ENCODE measurements around the gene UTP14A.
"Not testable (repeated sequence)": the region's sequence is repeated elsewhere in the genome, so short reads cannot be mapped to it uniquely, and the experiment has no call there.

UTP14A gene, protein sequence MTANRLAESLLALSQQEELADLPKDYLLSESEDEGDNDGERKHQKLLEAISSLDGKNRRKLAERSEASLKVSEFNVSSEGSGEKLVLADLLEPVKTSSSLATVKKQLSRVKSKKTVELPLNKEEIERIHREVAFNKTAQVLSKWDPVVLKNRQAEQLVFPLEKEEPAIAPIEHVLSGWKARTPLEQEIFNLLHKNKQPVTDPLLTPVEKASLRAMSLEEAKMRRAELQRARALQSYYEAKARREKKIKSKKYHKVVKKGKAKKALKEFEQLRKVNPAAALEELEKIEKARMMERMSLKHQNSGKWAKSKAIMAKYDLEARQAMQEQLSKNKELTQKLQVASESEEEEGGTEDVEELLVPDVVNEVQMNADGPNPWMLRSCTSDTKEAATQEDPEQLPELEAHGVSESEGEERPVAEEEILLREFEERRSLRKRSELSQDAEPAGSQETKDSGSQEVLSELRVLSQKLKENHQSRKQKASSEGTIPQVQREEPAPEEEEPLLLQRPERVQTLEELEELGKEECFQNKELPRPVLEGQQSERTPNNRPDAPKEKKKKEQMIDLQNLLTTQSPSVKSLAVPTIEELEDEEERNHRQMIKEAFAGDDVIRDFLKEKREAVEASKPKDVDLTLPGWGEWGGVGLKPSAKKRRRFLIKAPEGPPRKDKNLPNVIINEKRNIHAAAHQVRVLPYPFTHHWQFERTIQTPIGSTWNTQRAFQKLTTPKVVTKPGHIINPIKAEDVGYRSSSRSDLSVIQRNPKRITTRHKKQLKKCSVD

DNA sequence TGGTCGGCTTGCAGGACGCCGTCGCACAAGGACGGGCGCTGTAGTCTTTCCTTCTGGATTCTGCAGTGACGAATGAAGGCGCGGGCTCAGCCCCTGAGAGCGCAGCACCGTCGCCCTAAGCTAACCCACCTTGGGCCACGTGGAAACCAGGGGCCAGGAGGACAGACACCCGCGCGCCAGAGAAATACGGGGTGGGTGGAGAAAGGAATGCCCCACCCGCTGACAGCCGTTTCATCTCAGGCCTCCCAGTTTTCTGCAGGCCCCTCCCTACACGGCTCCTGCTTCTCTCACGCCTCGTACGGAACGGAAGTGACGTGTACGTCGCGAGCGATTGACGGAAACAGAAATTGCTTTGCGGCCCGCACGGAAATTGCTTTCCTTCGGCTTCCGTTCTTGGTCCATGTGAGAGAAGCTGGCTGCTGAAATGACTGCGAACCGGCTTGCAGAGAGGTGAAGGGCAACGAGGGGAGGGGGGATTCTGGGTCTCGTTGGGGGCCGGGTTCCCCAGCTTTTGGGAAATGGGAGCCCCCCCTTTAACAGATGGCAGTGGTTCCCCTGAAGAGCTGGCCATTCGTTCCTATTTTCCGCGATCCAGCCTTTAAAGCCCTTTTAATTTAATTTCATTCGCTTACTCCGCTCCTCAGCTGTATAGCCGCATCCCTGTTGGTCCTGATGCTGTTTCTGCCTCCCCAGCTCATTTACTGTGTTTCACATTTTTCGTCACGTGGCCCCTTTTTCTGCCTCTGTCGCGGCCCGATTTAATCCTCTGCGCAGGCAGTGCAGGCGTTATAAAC, at the start of gene UTP14A:
Gene UTP14A, plus strand, starts transcription at position 378 of the 794 bp plus-strand sequence. Its CDS starts 47 bp downstream, at position 425.
- DNase-seq = peak; percentile 77

DNA sequence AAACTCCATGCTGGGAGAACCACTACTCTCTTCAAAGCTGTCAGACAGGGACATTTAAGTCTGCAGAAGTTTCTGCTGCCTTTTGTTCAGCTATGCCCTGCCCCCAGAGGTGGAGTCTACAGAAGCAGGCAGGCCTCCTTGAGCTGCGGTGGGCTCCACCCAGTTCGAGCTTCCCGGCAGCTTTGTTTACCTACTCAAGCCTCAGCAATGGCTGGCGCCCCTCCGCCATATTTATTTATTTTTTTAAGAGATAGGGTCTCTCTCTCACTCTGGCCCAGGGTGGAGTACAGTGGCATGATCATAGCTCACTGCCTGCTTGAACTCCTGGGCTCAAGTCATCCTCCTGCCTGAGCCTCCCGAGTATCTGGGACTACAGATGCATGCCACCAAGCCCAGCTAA, 46.8 kb upstream of the UTP14A start:
- DNase-seq = not testable (repeated sequence)

DNA sequence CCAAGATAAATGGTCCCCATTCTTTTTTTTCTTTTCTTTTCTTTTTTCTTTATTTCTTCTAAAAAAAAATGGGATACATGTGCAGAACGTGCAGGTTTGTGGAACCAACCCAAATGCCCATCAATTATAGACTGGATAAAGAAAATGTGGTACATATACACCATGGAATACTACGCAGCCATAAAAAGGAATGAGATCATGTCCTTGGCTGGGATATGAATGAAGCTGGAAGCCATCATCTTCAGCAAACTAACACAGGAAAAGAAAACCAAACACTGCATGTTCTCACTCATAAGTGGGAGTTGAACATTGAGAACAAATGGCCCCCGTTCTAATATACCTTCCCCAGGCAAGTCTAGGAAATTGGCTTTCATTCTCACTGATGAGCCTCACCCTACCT, 39.6 kb upstream of the UTP14A start:
- not testable (repeated sequence) for DNase-seq

DNA sequence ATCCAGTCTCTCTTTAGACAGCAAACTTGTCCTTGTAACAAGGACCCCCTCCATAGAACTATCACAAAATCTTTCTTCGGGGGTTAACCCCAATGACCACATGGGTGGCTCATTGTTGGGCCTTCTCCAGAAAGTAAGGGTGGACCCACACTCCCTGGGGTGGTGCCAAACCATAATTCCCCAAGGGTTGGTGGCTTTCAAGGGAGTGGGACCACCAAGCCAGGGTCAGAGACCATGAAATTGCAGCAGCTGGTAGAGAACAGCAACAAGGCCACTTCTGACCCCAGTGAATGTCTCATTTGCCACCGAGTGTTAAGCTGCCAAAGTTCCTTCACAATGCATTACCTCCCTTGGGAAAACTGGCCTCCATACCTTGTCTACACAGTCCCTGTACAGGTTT, 33.4 kb upstream of the UTP14A start:
- DNase-seq = no peak

DNA sequence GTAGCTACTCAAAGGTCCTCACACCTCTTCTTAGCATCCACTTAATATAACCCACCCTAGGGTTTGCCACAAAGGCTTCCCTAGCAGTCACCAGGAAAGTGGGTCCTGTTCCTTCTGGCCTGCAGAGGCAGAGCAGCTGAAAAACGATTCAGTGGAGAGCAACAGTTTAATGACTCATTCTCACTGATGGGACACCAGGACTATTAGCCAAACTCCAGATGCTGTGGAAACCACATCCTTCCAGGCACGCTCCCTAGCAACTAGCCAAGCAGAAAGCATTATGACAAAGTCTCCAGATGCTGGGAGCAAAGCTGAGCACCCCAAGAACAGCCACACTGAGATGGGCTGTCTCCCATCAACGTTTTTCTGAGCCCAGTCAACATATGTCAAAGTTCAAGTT, 30.3 kb upstream of the UTP14A start:
- no peak for DNase-seq

DNA sequence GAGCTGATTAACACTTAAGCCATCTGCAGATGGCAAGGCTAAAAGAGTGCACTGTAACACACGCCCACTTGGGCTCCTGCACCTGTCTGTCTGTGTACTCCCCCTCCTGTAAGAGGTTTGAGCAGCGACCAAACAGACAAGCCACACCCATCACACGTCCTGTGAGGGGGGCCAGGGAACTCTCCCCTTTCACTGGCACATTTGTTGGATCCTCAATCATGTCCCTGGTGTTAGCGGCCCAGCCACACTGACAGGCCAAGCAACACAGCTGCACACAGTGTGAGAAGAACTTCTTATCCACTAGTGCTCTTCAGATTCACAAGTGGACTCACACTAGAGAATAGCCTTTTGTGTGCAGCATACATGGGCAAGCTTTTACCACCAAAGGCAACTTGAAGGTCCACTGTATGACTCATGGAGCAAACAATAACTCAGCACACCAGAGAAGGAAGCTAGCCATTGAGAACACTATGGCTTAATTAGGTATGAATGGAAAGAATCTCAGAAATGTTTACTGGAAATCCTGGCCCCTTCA, 29.1 kb upstream of the UTP14A start:
- no peak for DNase-seq

DNA sequence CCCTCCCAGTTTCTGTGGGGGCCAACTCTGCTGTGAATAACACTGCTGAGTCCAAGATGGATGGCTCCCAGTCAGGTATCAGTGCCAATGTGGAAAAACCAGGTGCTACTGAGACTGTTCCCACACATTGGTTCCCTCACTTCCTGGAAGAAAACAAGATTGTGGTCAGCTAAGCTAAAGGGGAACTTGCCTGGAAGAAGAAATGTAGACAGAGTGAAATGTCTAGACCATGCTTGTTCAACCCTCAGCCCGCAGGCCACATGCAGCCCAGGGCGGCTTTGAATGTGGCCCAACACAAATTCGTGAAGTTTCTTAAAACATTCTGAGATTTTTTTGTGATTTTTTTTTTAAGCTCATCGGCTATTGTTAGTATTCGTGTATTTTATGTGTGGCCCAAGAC, 28.6 kb upstream of the UTP14A start:
- DNase-seq = no peak

DNA sequence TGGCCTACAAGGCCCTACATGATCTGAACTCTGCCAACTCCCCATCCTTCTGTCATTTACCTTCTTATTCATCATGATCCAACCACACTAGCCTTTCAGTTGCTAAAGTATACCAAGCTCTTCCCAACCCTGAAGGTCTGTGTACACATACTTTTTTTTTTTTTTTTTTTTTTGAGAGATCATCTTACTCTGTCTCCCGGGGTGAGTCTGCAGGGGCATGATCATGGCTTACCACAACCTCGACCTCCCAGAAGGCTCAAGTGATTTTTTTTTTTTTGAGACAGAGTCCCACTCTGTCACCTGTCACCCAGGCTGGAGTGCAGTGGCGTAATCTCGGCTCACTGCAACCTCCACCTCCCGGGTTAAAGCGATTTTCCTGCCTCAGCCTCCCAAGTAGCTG, 5.9 kb upstream of the UTP14A start:
- no peak for DNase-seq

DNA sequence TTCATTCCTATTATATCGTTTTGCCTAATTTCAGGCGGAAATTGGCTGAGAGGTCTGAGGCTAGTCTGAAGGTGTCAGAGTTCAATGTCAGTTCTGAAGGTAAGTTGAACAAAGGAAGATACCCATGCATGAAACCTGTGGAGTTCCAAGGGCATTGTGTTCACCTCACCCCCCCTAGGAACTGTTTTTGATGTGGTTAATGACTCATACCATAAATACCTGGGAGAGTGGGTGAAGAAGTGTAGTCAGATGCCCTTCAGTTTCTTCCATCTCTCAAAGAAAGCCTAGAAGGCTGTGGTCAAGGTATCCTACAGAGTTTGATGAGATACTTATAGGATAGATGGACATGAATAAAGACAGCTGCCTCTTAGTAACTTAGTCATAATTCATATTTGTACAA, 2.7 kb downstream of the UTP14A start:
- DNase-seq = no peak

DNA sequence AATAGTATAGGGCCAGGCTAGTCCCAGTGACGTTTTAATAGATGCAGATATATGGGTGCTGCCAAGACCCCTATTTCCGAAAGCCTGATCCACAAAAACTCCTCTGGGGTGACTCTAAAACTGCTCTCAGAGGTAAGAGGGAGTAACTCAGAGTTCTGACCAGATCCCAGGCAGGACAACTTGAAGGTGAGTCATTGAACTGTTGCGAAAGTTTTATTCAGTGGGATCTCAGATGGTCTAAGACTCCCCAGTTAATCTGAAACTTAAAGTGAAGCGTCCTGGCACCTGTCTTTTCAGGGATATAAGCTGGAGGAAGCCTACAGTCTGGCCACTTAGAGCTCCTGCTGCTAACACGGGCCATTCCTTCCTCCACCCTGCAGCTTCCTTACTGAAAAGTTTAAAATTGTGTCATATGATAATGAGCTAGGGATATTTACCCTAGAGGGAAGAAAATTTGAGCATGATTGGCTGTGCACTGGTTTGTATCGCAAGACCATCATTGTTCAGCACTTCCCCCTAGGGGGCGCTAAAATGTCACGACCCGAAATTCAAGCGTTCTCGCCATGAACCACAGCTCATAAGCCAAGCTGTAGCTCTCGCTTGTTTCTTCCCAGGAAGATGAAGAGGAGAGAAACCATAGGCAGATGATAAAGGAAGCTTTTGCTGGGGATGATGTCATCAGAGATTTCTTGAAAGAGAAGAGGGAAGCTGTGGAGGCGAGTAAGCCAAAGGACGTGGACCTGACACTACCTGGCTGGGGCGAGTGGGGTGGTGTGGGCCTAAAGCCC, 19.5 kb downstream of the UTP14A start:
- DNase-seq = peak; percentile 66

DNA sequence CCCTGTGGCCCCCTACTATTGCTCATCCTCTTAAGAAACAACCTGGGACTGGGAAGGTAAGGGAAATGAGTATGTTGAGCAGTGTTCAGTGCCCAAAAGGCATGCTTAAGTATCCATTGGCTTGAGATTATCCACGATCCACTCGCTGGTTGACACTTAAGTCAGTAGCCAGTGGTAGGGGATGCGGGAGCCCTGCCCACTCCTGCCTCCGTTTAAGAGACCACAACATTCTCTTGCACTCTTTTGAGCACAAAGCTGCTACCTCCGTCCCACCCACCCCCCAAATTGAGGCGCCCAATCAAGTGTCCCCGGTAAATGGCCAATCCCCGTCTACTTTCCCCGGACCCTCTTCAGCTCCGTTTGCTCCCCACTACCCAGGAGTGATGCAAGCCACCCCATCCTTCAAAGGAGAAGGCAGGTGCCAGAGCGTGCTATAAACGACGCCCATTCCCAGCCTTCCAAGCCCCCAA, 25.0 kb downstream of the UTP14A start:
- DNase-seq = no peak

DNA sequence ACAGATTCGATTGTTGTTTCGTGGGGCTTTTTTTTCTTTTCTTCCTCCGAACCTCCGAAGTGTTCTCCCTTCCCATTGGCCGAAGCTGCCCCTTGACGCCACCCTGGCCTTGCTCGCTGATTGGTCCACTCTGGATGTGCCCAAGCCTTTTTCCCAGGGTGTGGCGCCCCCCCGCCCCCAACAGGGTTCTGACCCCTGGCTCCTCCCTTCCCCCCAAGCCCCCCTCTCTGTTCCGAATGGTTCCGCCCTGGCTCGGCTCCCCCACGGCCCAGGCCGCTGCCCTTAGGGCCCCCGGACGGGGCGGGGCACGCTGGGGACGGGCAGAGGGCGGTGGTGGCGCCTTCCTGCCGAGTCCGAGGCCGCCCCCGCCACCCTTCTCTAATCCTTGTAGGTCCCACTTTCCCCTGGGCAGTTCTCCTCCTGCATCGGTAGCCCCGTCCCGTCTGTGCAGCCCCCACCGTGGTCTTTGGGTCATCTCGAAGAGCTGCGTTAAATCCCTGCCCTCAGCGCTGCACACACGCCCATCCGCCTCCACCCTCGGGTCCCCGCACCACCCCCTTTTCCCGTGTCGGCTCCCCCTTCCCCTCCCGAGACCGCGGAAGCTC, 25.5 kb downstream of the UTP14A start:
- DNase-seq = peak; percentile 50

DNA sequence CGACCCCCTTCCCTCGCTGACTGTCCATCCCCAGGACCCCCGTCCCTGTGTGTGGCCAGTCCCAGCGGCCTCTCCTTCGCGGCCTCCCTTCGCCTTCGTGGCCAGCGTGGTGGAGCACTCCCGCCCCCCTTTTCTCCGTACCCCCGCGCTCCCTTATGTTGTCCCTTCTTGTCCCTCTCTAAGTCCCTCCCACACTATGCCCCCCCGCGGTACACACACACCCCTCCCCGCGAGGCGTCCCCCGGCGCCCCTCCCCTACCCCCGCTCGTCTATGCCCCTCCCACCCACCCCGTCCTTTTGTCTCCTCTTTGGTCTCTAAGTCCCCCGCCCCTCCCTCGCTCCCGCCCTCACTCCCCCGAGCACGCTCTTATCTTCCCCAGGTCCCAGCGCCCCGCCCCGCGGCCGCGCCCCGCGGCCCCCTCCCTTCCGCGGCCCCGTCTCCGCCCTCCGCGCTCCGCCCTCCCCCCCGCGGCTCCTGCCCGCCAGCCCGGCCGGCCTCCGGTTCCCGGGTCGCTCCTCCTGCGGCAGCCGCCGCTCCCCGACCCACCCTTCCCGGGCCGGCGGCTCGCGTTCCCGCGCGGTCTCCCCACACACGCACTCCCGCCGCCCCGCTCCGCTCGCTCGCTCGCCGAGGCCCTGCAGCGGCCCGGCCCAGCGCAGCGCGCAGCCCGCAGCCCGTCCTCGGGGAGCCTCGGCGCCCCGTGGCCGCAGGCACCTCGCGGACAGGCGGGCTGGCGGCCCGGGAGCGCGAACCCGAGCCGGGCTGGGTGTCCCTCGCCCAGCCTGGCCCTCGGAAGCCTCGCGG, 26.3 kb downstream of the UTP14A start:
- DNase-seq = peak; percentile 72

DNA sequence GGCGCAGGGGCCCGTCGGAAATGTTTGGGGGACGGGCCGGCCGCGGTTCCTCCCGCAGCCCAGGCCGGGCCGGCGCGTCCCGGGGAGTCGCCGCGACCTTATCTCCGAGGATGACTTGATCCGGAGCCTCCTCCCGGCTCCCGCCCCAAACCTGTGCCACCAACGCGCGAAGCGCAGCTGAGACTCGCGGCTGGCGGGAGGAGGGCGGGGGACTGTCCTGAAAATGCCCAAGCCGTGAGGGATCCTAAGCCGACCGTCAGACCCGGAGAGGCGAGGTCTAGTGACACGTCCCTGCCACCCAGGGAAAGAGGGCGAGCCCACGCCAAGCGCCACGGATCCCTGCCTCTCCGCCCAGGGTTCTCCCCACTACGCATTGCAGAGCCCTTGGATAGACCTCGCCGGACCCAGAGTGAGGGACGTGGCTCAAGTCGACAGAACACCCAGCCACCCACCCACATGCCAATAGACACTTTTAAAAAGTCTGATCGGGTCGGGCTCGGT, 26.9 kb downstream of the UTP14A start:
- DNase-seq = no peak

DNA sequence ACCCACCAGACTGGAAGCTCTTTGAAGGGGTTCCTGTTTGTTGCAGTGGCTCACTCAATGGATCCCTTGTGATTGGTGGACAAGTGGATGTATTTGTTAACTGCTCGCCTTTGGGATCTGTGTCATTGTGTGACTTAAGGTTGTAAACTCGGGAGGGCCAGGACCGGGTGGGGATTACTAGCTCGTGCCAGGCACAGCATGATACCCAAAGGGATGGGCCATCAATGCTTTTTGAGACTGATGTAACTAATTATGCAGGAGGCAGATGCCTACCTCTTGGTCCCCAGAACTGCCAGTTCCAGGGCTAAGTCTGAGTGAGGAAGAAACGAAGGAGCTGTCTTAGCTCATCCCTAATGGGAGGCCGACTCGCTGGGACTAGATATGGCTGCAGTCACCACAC, 27.7 kb downstream of the UTP14A start:
- DNase-seq = no peak

DNA sequence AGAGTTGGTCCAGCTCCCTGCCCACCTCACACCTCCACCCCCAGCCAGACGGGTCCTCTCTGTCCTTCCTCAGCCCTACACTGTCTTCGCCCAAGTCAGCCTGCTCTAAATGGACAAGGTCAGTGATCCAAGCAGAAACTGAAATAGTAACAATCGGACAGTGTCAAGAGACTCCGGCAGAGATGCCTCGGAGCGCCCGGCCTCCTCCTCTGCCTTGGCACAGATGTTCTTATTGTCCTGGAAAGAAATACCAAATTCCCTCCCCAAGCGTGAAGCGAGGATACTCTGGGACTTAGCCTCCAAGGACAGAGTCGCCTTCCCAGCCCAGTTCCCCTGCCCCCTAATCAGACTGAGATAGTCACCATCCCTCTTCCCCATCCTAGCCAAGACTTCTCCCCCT, 28.5 kb downstream of the UTP14A start:
- no peak for DNase-seq

DNA sequence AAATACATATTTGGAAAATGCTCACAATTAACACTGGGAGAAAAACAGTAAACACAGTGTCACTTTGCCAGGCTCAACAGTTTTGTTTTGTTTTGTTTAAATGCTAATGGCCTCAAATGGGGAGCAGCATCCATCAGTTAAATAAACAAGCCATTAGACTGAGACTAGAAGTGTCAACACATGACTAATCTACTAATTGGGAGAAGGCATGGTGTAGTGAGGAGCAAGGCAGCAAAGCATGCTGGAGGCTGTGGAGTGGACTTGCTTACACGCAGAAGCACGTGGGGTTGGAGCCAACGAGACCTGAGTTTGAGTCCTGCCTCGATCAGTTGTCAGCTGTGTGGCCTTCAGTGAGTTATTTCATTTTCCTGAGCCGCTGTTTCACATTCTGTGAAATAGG, 29.0 kb downstream of the UTP14A start:
- DNase-seq = no peak

DNA sequence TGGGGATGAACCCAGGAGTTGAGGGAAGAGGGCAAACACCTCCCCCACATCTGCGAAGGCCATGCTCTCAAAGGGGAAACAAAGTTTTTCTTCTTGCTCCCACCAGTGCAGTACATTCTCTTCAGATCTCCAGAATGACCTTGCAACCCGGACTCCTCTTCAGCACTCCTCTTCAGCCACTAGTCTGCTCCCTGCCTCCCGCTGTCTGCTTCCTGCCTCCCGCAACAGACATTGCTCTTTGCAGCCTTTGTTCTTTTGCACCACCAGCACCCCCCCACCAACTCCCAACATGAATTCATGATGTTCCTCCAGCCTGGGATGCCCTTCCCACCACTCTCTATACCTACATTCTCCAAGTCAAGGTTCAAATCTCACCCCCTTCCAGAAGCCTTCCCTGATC, 32.1 kb downstream of the UTP14A start:
- no peak for DNase-seq

DNA sequence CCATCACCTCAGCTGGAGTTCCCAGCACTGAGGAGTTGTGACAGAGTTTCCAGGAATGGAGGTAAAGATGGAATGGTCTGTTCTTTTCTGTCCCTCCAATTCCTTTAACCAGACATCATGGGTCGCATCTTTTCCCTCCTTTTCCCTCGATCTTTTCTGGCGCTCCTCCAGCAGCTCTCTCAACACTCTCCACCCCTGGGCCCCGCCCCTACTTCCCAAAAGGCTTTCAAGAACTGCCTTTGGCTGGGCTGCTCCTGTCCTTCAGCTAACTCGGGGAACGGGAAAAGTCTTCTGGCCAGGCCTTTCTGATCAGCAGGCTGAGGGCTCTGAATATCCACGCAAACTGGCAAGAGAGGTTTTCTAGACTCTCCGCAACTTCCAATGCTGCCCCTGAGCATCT, 34.0 kb downstream of the UTP14A start:
- no peak for DNase-seq

DNA sequence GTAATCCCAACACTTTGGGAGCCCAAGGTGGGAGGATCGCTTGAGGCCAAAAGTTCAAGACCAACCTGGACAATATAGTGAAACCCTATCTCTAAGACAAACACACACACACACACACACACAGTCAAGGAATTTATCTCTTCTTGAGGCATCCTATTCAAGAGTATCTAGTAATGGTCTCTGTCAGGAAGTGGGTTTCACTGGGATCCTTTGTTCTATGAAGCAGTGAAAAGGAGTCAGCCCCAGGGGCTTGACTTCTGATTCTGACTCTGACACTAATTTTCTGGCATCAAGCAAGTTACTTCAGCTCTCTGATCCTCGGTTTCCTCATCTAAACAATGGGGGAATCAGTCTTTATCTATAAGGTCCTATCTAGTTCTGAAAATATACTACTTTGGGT, 34.8 kb downstream of the UTP14A start:
- no peak for DNase-seq

DNA sequence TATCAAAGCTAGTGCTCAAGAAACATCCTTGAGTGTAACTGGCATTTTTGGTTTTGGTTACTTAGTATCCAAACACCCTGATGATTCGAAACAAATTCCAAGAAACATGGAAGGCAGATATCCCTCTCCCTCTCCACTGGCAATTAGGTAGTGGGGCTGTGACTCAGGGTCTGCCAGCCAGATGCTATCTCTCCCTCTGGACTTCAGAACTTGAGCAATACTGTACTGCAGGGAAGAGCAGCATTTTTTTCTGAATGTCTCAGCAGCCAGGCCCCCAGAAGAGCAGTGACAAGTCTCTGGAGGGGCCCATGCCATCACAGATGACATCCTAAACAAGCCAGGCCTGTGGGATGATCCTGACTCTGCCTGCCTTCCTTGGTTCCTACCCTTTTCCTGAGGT, 39.2 kb downstream of the UTP14A start:
- no peak for DNase-seq

Measured in activated CD4-positive, alpha-beta T cell treated with anti-CD3 and anti-CD28 coated beads, Interleukin-2, amount 50 U/mL, for 1 hour (primary cell).